ENCODE results near the gene SKOR1. TPM values are rescaled to one million over a fixed set of nuclear protein-coding genes. Genes with fewer than 3 reads are reported as not detected.

Gene SKOR1
- total RNA-seq, 1 donor = 1.1 TPM

DNA sequence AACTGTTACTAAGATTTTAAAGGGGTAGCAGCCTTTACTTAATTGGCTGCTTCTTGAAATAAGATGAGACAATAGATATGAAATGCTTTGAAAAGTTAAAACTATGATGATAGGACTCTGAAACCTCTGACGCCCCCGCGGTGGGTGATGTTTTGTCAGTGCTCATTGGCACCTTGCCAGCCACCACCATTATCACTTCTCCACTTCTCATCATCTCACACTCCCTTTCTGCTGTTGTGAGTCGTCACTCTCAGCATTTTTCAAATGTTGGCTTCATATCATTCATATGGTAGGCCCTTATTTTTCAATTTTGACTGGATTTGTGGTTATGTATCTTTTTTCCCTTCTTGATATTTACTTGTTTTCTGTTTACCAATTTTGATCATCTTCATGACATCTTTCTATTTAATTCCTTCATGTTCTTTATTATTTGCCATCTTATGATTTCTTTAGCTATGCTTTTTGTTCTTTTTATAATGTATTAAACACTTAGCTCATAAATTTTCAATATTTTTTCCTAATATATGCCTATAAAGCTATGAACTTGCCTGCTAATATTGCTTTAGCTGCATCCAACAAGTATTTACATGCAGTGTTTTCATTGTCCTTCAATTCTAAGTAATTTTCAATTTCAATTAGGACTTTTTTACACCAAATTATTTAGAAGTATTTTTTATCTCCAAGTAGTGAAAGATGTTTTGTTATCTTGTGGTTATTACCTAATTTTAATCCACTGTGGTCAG lies 30.3 kb upstream of the SKOR1 start:
- DNase-seq (ENCODE audit: low read depth in 2 of 3, low spot score in 2 of 3) = no peak

DNA sequence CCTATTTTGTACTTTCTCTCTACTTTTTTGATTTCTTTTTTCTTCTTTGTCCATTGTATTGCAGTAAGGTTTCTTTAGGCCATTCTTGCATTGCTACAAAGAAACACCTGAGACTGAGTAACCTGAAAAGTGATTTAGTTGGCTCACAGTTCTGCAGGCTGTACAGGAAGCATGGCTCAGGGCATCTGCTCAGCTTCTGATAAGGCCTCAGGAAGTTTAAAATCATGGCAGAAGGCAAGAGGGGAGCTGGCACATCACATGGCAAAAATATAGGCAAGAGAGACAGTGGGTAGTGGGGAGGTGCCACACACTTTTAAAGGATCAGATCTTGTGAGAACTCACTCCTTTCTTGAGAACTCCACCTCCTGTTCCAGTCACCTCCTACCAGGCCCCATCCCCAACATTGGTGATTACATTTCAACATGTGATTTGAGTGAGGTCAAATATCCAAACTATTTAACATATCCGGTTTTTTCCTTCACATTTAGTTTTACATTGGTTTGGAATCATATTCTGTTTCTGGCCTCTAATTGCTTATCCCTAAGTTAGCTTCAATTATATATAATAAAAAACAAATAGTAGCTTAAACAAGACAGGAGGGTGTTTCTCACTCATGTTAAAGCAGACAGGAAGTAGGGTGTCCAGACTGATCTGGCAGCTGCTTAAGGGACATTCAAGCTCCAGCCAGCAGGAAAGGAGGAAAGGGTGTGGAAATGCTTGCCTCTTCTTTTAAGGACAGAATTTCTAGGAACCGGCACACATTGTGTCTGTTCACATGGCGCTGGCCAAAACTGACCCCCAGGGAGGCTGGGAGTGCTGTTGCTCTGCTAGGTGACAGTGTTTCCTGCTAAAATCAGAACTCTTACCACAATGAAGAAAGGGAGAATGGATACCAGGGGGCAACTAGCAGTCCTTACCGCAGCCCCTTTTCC lies 28.8 kb upstream of the SKOR1 start:
- DNase-seq (ENCODE audit: low read depth in 2 of 3, low spot score in 2 of 3) = peak in 1 of 3 donors; percentile 41

DNA sequence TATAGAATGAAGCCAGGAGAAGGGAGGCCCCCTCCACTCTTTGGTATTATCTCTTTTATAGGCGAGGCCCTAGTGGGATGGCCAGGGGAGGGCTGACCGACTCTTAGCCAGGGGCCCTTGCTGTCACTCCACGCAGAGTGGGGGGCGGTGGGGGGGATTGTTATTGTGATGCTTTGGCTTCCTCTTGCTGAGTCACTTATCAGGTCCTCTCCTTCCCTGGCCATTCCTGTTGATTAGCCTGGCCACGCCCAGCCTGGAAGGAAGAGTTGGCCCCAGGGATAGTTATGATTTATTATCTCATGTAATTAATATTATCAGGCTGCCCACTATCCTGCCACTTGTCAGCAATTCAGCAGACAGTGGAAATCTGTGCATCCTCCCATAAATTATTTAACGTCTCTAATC lies 25.5 kb upstream of the SKOR1 start:
- DNase-seq (ENCODE audit: low read depth in 2 of 3, low spot score in 2 of 3) = no peak

GRCh38 chr15:67801142-67801541 lies 24.2 kb upstream of the SKOR1 start:
- no peak for DNase-seq (ENCODE audit: low read depth in 2 of 3, low spot score in 2 of 3)

DNA sequence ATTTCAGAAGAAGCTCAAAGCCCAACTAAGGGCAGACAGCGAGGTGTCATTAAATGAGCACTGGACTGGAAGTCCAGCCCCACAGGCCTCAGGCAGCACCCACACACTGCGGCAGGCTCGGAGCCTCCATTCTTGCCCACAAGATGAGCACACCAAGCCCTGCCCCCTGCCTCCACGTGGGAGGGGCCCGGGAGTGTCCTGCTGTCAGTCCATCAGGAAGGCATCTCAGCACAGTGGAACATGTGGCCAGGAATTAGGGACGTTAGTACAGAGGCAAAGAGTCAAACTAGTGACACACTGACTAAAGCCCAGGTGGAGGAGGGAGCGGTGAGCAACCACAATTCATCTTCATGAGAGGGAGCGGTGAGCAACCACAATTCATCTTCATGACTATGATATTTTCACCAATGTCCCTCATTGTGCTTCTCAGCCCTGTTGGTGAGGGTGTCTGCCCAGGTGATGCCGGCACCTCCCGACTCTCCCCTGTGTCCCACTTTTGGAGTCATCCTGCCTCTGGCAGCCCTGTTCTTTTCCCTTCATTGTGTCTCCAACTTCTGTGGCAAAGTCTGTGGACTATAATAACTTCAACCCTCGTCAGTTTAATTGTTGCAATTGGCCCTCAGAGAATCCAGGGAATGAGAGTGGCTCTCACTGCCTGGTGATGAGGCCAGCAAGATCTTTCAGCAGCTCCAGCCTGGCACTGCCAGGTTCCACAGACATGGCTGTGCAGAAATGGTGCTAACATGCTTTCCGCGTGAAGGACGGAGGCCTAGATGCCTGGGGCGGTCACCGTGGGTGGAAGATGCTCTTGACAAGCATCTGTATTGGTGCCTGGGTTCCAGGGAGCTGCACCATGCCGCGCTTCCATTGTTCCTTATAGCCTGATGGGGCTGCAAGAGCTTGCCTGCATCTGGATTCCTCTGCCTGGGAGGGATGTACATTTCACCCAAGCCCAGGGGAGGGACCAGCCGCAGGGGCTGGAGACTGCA lies 23.1 kb upstream of the SKOR1 start:
- DNase-seq (ENCODE audit: low read depth in 2 of 3, low spot score in 2 of 3) = no peak

DNA sequence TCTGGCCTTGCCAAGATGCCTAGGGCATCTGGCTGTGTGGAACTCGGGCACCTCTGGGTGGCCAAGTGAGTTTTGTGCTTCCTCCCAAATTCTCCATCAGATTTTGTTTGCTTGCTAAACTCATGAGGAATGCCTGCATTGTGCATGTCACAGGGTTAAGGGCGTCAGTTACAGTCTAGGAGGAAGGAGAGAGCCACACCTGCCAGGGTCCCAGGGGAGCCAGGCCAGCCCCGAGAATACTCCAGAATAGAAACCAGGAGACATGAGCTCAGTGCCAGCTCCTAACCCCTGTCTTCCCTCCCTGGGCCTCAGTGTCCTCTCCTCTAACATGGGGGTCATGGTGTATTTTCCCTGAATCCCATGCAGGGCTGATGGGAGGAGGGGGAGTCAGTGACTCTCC lies 22.0 kb upstream of the SKOR1 start:
- no peak for DNase-seq (ENCODE audit: low read depth in 2 of 3, low spot score in 2 of 3)

GRCh38 chr15:67803996-67804843 lies 21.1 kb upstream of the SKOR1 start:
- no peak for DNase-seq (ENCODE audit: low read depth in 2 of 3, low spot score in 2 of 3)

GRCh38 chr15:67805008-67805665 lies 20.2 kb upstream of the SKOR1 start:
- no peak for DNase-seq (ENCODE audit: low read depth in 2 of 3, low spot score in 2 of 3)

DNA sequence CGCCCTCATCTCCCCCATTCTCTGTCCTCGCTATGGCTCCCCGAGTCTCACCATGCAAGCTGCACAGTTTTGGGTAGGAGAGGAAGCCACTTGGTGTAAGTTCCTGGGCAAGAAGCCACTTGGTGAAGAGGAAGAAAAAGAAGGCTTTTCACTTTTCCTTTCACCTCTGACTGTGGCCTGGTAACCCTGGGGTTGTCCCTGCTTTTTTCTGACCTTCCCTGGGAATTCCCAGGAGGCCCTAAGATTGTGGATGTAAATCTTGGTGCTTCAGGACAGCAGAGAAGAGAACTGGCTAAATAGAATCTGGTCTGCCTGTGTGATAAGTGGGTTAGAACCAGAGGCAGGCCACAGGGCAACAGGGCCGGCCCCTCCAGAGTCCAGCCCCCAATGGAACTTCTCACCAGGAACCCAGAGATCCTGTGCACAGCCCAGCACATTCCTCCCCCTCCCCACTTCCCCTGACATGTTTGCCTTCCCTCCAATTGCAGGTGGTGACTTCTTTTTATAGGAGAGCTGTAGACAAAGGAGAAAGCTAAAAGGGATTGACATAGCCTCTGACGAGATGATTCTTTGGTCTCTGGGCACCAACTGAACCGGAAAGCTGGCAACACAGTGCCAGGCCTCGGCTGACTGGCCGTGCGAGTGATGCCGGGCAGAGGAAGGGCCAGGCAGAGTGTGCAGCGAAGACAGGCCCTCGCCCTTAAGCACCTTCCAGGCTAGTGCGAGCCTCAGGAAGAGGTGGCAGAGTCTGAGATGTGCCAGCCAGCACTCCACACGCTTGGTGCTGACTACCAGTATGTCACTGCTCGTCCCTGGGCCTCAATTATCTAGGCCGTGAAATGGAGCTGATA lies 19.4 kb upstream of the SKOR1 start:
- no peak for DNase-seq (ENCODE audit: low read depth in 2 of 3, low spot score in 2 of 3)

DNA sequence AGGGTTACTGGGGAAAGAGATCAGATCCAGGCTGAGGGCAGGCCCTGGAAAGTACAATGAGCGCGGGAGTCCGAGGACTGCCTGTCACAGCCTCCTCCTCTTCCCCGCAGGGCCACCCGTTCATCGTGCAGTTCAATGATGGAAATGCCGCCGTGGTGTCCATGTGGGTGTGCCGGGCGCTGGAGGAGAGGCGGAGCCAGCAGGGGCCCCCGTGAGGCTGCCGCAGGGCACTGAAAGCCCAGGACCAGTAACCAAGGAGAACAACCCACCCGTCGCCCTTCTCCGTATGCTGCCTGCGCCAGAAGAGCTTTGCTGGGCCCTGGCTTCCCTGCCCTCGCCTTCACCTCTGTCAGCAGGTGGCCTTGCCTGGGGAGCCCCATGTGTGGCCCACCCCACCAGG lies 18.8 kb upstream of the SKOR1 start:
- no peak for DNase-seq (ENCODE audit: low read depth in 2 of 3, low spot score in 2 of 3)

DNA sequence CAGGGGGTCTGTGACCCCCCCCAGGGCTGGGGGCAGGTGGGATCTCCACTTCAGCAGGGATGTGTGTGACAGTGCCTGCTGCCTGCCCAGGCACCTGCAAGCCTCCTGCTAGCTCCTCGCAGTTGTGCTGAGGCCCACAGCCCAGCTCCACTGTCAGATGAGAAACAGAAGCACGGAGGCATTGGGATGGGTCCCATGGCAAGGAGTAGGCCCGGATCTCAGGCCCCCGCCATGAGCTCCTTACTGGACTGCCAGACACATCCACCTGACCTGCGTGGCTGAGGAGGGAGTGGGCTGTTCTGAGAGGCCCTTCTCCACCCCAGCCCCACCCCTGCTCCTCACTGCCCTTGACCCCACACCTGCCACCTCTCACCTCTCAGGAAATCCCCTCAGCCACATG lies 18.2 kb upstream of the SKOR1 start:
- no peak for DNase-seq (ENCODE audit: low read depth in 2 of 3, low spot score in 2 of 3)

GRCh38 chr15:67807836-67808235 lies 17.5 kb upstream of the SKOR1 start:
- no peak for DNase-seq (ENCODE audit: low read depth in 2 of 3, low spot score in 2 of 3)

GRCh38 chr15:67808821-67809220 lies 16.5 kb upstream of the SKOR1 start:
- no peak for DNase-seq (ENCODE audit: low read depth in 2 of 3, low spot score in 2 of 3)

DNA sequence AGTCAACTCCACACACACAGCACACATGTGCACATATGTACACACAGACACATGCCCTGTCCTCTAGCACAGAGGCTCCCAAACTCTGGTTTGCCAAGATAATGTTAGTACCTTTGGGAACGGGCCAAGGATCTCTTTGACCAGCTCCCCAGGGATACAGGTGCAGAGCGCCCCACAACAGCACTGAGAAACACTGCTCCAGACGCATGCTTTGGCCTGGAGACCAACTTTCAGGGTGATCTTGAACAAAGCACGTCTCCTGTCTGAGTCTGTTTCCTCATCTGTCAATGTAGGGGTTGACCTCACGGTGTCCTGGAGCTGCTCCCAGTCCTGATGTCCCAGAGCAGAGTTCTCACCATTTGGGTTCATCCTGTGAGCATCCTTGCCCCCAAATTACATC lies 15.9 kb upstream of the SKOR1 start:
- no peak for DNase-seq (ENCODE audit: low read depth in 2 of 3, low spot score in 2 of 3)

GRCh38 chr15:67809866-67810265 lies 15.4 kb upstream of the SKOR1 start:
- DNase-seq (ENCODE audit: low read depth in 2 of 3, low spot score in 2 of 3) = no peak

DNA sequence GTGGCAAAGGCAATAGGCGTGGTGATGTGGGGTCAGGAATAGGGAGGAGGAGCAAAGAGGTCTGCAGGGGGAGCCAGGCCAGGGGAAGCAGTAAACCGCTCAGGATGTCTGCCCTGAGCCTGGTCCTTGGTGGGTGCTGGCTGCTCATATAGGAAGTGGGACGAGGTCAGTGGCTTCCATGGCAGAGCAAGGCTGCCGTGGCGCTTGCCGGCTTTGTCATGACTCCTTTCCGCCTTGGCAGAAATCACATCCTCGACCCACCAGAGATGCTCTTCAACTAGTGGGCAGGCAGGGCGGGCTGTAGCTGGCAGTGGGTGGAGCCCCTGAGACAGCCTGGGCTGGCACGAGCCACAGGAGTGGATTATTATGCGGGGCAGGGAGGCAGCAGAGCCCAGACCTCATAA lies 13.1 kb upstream of the SKOR1 start:
- peak in 1 of 3 donors; percentile 1 for DNase-seq (ENCODE audit: low read depth in 2 of 3, low spot score in 2 of 3)

GRCh38 chr15:67813104-67813634 lies 12.1 kb upstream of the SKOR1 start:
- DNase-seq (ENCODE audit: low read depth in 2 of 3, low spot score in 2 of 3) = no peak

GRCh38 chr15:67815036-67815592 lies 10.2 kb upstream of the SKOR1 start:
- no peak for DNase-seq (ENCODE audit: low read depth in 2 of 3, low spot score in 2 of 3)
